Measurements from ENCODE around the gene ZBTB16. TPM values are rescaled to one million over a fixed set of nuclear protein-coding genes. Genes with fewer than 3 reads are reported as not detected.

The ZBTB16 gene
- total RNA-seq, 1 donor from 2014 or later, result not detected

DNA sequence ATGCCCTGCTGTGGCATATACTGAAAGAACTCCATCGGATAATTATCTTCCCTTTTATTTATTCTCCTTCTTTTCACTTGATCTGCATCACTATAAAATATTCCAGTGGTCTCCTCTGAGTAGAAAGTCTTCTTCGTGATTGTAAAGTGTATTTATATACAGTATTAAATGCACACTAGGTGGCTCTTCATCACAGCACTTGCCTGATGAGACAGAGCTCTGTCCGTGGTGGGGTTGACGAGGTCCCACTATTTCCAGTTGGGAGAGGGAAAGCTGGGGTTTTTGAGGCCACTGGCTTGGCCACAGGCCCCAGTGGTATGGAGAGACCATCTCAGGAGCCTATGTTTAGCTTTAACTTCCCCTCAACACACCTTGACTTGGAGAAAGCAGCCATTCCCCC, 31.6 kb upstream of the ZBTB16 start:
- no peak for DNase-seq (ENCODE audit: low spot score in 2 of 2, unreplicated experiment in 2 of 2)
- H3K4me1 Mint-ChIP-seq, result no peaks in the 10 kb centered on the region
- TF ChIP-seq, protein P1, sequence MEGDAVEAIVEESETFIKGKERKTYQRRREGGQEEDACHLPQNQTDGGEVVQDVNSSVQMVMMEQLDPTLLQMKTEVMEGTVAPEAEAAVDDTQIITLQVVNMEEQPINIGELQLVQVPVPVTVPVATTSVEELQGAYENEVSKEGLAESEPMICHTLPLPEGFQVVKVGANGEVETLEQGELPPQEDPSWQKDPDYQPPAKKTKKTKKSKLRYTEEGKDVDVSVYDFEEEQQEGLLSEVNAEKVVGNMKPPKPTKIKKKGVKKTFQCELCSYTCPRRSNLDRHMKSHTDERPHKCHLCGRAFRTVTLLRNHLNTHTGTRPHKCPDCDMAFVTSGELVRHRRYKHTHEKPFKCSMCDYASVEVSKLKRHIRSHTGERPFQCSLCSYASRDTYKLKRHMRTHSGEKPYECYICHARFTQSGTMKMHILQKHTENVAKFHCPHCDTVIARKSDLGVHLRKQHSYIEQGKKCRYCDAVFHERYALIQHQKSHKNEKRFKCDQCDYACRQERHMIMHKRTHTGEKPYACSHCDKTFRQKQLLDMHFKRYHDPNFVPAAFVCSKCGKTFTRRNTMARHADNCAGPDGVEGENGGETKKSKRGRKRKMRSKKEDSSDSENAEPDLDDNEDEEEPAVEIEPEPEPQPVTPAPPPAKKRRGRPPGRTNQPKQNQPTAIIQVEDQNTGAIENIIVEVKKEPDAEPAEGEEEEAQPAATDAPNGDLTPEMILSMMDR (IDR thresholded peaks at IDR 0.05; ENCODE audit: unreplicated experiment), result no peak
- peaks cover 88% of the 10 kb centered on the region for H3K27me3 Mint-ChIP-seq (ENCODE audit: low read depth)
- H3K9me3 Mint-ChIP-seq, result no peaks in the 10 kb centered on the region
- H3K4me3 Mint-ChIP-seq, result no peak overlapping the region
- no peak overlapping the region for H3K27ac Mint-ChIP-seq
- no peaks in the 10 kb centered on the region for H3K36me3 Mint-ChIP-seq

DNA sequence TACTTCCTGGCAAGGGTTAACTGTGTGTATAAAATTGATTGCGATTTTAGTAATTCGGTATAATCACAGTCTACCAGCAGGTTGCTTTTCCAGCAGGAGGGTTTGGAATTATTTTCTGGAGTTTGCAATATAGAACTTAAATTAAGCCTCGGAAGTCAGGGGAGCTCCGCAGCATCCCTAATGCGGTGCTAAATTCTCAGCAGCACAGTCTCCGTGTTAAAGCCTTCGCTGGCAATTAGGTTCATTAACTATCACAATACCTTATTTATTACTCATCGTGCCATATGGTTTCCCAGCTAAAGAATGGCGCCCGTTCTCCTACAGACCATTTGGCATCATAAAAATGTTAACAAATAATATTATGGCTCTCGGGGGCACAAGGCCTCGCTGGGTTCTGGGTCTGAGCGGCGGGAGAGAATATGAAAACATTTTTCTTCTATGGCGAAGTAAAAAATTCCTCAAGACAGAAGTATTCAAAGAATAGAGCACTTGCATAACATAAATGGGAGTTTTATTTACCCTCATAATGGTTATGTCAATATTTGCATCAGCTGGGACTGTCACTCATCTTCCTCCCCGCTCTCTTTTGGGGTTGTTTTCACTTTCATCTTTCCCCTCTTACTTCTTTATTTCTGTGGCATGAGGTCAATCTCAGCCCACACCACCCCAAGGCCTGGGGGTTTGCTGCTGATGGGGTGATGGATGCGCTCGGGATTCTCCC, 28.1 kb upstream of the ZBTB16 start:
- H3K9me3 Mint-ChIP-seq, result no peaks in the 10 kb centered on the region
- H3K27me3 Mint-ChIP-seq (ENCODE audit: low read depth), result peaks cover 95% of the 10 kb centered on the region
- no peak overlapping the region for H3K27ac Mint-ChIP-seq
- H3K4me3 Mint-ChIP-seq, result no peak overlapping the region
- TF ChIP-seq, protein P1 (IDR thresholded peaks at IDR 0.05; ENCODE audit: unreplicated experiment), result no peak
- DNase-seq (ENCODE audit: low spot score in 2 of 2, unreplicated experiment in 2 of 2), result no peak
- H3K4me1 Mint-ChIP-seq, result no peaks in the 10 kb centered on the region
- no peaks in the 10 kb centered on the region for H3K36me3 Mint-ChIP-seq

DNA sequence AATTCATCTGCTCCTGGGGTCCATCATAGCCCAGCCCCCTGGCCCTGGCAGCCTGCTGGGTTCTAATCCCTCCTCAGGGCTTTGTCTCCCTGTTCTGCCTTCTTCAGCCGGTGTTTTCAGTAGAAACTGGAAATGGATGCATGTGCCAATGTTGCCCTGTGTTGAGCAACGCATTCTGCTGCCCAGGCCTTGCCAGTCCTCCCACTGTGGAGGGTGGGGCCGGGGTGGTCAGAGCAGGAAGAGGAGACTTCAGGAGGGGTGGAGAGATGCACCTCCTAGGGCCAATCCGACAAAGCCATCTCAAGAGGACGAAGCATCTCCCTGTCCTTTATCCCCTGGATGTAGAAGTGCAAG, 27.6 kb upstream of the ZBTB16 start:
- no peak for DNase-seq (ENCODE audit: low spot score in 2 of 2, unreplicated experiment in 2 of 2)
- H3K9me3 Mint-ChIP-seq, result no peaks in the 10 kb centered on the region
- H3K4me3 Mint-ChIP-seq, result no peak overlapping the region
- no peaks in the 10 kb centered on the region for H3K4me1 Mint-ChIP-seq
- no peaks in the 10 kb centered on the region for H3K36me3 Mint-ChIP-seq
- H3K27ac Mint-ChIP-seq, result no peak overlapping the region
- TF ChIP-seq, protein P1 (IDR thresholded peaks at IDR 0.05; ENCODE audit: unreplicated experiment), result no peak
- H3K27me3 Mint-ChIP-seq (ENCODE audit: low read depth), result peaks cover 95% of the 10 kb centered on the region

DNA sequence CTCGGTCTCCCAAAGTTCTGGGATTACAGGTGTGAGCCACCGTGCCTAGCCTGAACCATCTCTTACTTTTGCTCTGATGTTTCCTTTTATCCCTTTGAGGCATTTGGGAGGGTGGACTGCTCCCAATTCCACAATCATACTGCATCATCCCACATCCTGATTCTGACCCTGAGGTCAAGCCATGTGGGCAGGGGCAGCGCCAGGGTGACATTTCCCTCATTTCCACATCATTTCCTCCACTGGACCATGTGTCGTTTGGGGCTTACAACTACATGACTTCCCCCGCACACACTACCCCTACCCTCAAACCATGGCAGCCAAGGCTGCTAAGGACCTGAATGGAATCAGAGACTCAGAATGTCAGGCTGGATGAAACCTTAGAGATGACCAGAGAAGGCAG, 26.4 kb upstream of the ZBTB16 start:
- H3K4me1 Mint-ChIP-seq, result no peaks in the 10 kb centered on the region
- H3K27me3 Mint-ChIP-seq (ENCODE audit: low read depth), result peaks cover 94% of the 10 kb centered on the region
- H3K27ac Mint-ChIP-seq, result no peak overlapping the region
- no peaks in the 10 kb centered on the region for H3K9me3 Mint-ChIP-seq
- no peak overlapping the region for H3K4me3 Mint-ChIP-seq
- DNase-seq (ENCODE audit: low spot score in 2 of 2, unreplicated experiment in 2 of 2), result no peak
- no peaks in the 10 kb centered on the region for H3K36me3 Mint-ChIP-seq
- TF ChIP-seq, protein P1 (IDR thresholded peaks at IDR 0.05; ENCODE audit: unreplicated experiment), result no peak

DNA sequence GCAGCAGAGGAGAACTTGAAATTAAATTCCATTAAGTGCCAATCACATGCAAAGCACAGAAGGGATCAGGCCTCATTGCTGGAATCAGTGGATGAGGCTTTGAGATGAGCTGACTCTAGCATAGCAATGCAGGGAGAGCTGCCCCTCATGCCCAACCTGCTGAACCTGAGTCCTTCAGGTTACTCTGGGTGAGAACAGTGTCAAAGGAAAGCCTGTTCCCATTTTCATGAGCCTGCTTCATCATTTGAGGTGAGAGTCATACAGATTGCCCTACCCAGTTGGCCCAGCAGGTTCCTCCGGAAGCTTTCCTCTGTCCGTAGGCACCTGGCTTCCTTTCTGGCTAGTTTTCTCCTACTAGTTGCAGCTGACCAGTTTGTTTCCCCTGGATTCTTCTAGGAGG, 25.9 kb upstream of the ZBTB16 start:
- peaks cover 94% of the 10 kb centered on the region for H3K27me3 Mint-ChIP-seq (ENCODE audit: low read depth)
- TF ChIP-seq, protein P1 (IDR thresholded peaks at IDR 0.05; ENCODE audit: unreplicated experiment), result no peak

More for the DNA sequence above, 25.9 kb upstream of the ZBTB16 start:
- no peaks in the 10 kb centered on the region for H3K9me3 Mint-ChIP-seq
- H3K36me3 Mint-ChIP-seq, result no peaks in the 10 kb centered on the region
- H3K4me3 Mint-ChIP-seq, result no peak overlapping the region
- no peak for DNase-seq (ENCODE audit: low spot score in 2 of 2, unreplicated experiment in 2 of 2)
- no peak overlapping the region for H3K27ac Mint-ChIP-seq
- no peaks in the 10 kb centered on the region for H3K4me1 Mint-ChIP-seq

Data from mesothelial cell of epicardium (in vitro differentiated cells).